Uterus (tissue), 4 donors: ENCODE results near the gene BICD1. TPM values are rescaled to one million over a fixed set of nuclear protein-coding genes. Genes with fewer than 3 reads are reported as not detected.

ENCODE experiments used
- DNase-seq, 2 donors: peaks; one replicate each; pipeline ENCODE4 v3.0.0-alpha.2; 2019 to 2020
- H3K27ac ChIP-seq, 2 donors: fragments of 200-600 bp; sonication (generic); 1 replicate in 1 of 2; 2 replicates in 1 of 2; pipeline ENCODE4 v1.5.1; 2016 to 2018
- H3K27me3 ChIP-seq, 2 donors: fragments of 200-600 bp; sonication (generic); one replicate each; pipeline ENCODE4 v1.5.1; 2018 to 2019; ENCODE audit warnings: control low read depth in 1 of 2
- H3K36me3 ChIP-seq, 2 donors: fragments of 200-600 bp; sonication (generic); one replicate each; pipeline ENCODE4 v1.5.1; 2019; ENCODE audit warnings: control low read depth in 1 of 2
- H3K4me1 ChIP-seq, 2 donors: fragments of 200-600 bp; sonication (generic); one replicate each; pipeline ENCODE4 v1.5.1; 2018 to 2019; ENCODE audit warnings: control low read depth in 1 of 2
- H3K4me3 ChIP-seq, 2 donors: fragments of 200-600 bp; sonication (generic); 1 replicate in 1 of 2; 2 replicates in 1 of 2; pipeline ENCODE4 v1.5.1; 2018 to 2019; ENCODE audit warnings: mild to moderate bottlenecking in 1 of 2
- H3K9me3 ChIP-seq, 2 donors: fragments of 200-600 bp; sonication (generic); one replicate each; pipeline ENCODE4 v1.5.1; 2019; ENCODE audit warnings: control low read depth in 1 of 2
- CTCF ChIP-seq, 4 experiments: fragments of 200-600 bp in 2 of 4; fragments of 450-650 bp in 2 of 4; sonication (generic) in 2 of 4; IDR thresholded peaks; one replicate each; pipeline ENCODE4 v1.5.1; 2016 to 2019; ENCODE audit warnings: antibody characterized with exemption in 4 of 4, mild to moderate bottlenecking in 2 of 4, moderate library complexity in 1 of 4
- POLR2A ChIP-seq, 2 donors: fragments of 450-650 bp; IDR thresholded peaks; one replicate each; pipeline ENCODE4 v1.6.1; 2016; ENCODE audit warnings: antibody characterized with exemption in 2 of 2, mild to moderate bottlenecking in 1 of 2, moderate library complexity in 1 of 2
- intact Hi-C: fragments of 100-400 bp; cut with DNase I; formaldehyde crosslinking; loops from one replicate; pipeline ENCODE4 v1.15.1; 2023; ENCODE audit warnings: low total_unique reads
- total RNA-seq, 4 donors: library from RNA; depleted of rRNA in 3 of 4; stranded (reverse); fragments of >200 nt in 3 of 4; gene quantifications; one replicate each; pipeline versions ENCODE4 v1.1.0 to v1.2.4, GENCODE V29; 2014 to 2023
- donor health status: DM: yes; HTN: yes; CAD: no.

Gene BICD1
- total RNA-seq, 4 donors from 2014 or later, result 19.4 to 219 (median 40.9) TPM

GRCh38 chr12:32148372-32148771 is 41.7 kb downstream of the BICD1 start:
- no peak for TF ChIP-seq CTCF (IDR thresholded peaks at IDR 0.05)
- TF ChIP-seq POLR2A (IDR thresholded peaks at IDR 0.05), result no peak
- no peak overlapping the region for H3K4me3 ChIP-seq
- no peaks in the 10 kb centered on the region for H3K36me3 ChIP-seq
- no peak overlapping the region for H3K27ac ChIP-seq
- intact Hi-C loops, result no loop called here
- no peak for DNase-seq
- H3K4me1 ChIP-seq, result no peaks in the 10 kb centered on the region
- H3K27me3 ChIP-seq, result no peaks in the 10 kb centered on the region
- no peaks in the 10 kb centered on the region for H3K9me3 ChIP-seq

- Histone ChIP-seq H3K27ac (no peak overlapping the region), H3K4me1 (no peaks in the 10 kb centered on the region), H3K4me3 (no peak overlapping the region), H3K36me3 (no peaks in the 10 kb centered on the region), H3K9me3 (no peaks in the 10 kb centered on the region), H3K27me3 (no peaks in the 10 kb centered on the region)
- DNase-seq, result no peak
- TF ChIP-seq POLR2A (IDR thresholded peaks at IDR 0.05), result no peak
- TF ChIP-seq CTCF (IDR thresholded peaks at IDR 0.05), result no peak
- intact Hi-C loops, result no loop called here
Observed at GRCh38 chr12:32149489-32149888, 42.8 kb downstream of the BICD1 start.

- H3K27me3 ChIP-seq, result no peaks in the 10 kb centered on the region
- no peaks in the 10 kb centered on the region for H3K36me3 ChIP-seq
- TF ChIP-seq CTCF (IDR thresholded peaks at IDR 0.05) (no peak), POLR2A (IDR thresholded peaks at IDR 0.05) (no peak)
- no peaks in the 10 kb centered on the region for H3K9me3 ChIP-seq
- H3K4me3 ChIP-seq, result no peak overlapping the region
- no peaks in the 10 kb centered on the region for H3K4me1 ChIP-seq
- H3K27ac ChIP-seq, result no peak overlapping the region
- intact Hi-C loops, result no loop called here
- no peak for DNase-seq
Observed at GRCh38 chr12:32151086-32151485, 44.4 kb downstream of the BICD1 start.

- no peak for DNase-seq
- no peaks in the 10 kb centered on the region for H3K36me3 ChIP-seq
- no peak for TF ChIP-seq CTCF (IDR thresholded peaks at IDR 0.05)
- TF ChIP-seq POLR2A (IDR thresholded peaks at IDR 0.05), result no peak
- intact Hi-C loops, result no loop called here
- no peak overlapping the region for H3K4me3 ChIP-seq
- H3K27ac ChIP-seq, result no peak overlapping the region
- no peaks in the 10 kb centered on the region for H3K27me3 ChIP-seq
- no peaks in the 10 kb centered on the region for H3K9me3 ChIP-seq
- H3K4me1 ChIP-seq, result no peaks in the 10 kb centered on the region
Observed at GRCh38 chr12:32151552-32151951, 44.9 kb downstream of the BICD1 start.

DNA sequence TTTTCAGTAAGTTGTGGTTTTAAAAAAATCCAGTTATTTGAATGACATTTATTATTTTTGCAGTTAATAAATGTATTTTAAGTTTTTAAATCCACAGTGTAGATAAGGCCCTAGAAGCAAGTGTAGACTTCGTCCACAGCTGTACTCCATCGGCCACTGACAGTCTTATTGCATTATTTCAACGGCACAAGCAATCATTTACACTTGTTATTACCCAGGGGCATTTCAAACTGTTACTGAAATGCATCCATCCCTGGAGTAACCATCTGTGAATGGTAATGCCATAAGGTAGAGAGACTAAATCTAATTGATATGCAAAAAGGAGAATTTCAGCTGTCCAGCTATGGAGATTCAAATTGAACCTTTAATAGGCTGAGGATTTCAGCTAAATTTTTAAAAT is 48.4 kb downstream of the BICD1 start:
- no peak overlapping the region for H3K27ac ChIP-seq

More for the DNA sequence above, 48.4 kb downstream of the BICD1 start:
- Histone ChIP-seq H3K4me1 (no peaks in the 10 kb centered on the region), H3K36me3 (no peaks in the 10 kb centered on the region), H3K27me3 (no peaks in the 10 kb centered on the region), H3K9me3 (no peaks in the 10 kb centered on the region), H3K4me3 (no peak overlapping the region)
- TF ChIP-seq POLR2A (IDR thresholded peaks at IDR 0.05) (no peak), CTCF (IDR thresholded peaks at IDR 0.05) (no peak)
- no peak for DNase-seq
- intact Hi-C loops, result no loop called here
